ENCODE results near the gene LOC128125822.

- TF ChIP-seq CTCF (IDR thresholded peaks at IDR 0.05; ENCODE audit: borderline replicate concordance, extremely low read depth, low read length, poor library complexity, severe bottlenecking) (no peak), EZH2 (IDR thresholded peaks at IDR 0.05; ENCODE audit: borderline replicate concordance, low read depth, low read length, severe bottlenecking) (no peak)
These were observed 44.4 kb upstream of the LOC128125822 start for GRCh38 chr6:63527658-63528514.

Measured in DND-41 (cell line).